Ascending aorta (tissue), 2 donors: ENCODE results near the gene LRTM2. TPM values are rescaled to one million over a fixed set of nuclear protein-coding genes. Genes with fewer than 3 reads are reported as not detected.

Experiments
- DNase-seq, 2 donors: peaks; one replicate each; pipeline ENCODE4 v3.0.0-alpha.2; 2019; ENCODE audit warnings: low spot score in 2 of 2
- H3K27ac ChIP-seq, 2 donors: fragments of 200-600 bp; sonication (generic); one replicate each; pipeline ENCODE4 v1.5.1; 2016 to 2017; ENCODE audit warnings: mild to moderate bottlenecking in 1 of 2
- H3K27me3 ChIP-seq: fragments of 200-600 bp; sonication (generic); one replicate; pipeline ENCODE4 v1.5.1; 2017
- H3K36me3 ChIP-seq, 2 donors: fragments of 200-600 bp; sonication (generic); one replicate each; pipeline ENCODE4 v1.5.1; 2016
- H3K4me1 ChIP-seq, 2 donors: fragments of 200-600 bp; sonication (generic); one replicate each; pipeline ENCODE4 v1.5.1; 2016 to 2017; ENCODE audit warnings: mild to moderate bottlenecking in 1 of 2
- H3K4me3 ChIP-seq, 2 donors: fragments of 200-600 bp; sonication (generic); one replicate each; pipeline ENCODE4 v1.5.1; 2016 to 2017; ENCODE audit warnings: mild to moderate bottlenecking in 1 of 2
- H3K9me3 ChIP-seq, 2 donors: fragments of 200-600 bp; sonication (generic); one replicate each; pipeline ENCODE4 v1.5.1; 2016
- CTCF ChIP-seq, 3 experiments: fragments of 200-600 bp in 2 of 3; fragments of 450-650 bp in 1 of 3; sonication (generic) in 2 of 3; IDR thresholded peaks; one replicate each; pipeline ENCODE4 v1.5.1; 2016 to 2019; ENCODE audit warnings: antibody characterized with exemption in 3 of 3, mild to moderate bottlenecking in 1 of 3, moderate library complexity in 1 of 3
- intact Hi-C: fragments of 100-400 bp; cut with DNase I; formaldehyde crosslinking; loops from one replicate; pipeline ENCODE4 v1.15.1; 2023
- total RNA-seq: library from RNA; depleted of rRNA; stranded (reverse); fragments of >200 nt; gene quantifications from one replicate; pipeline ENCODE4 v1.1.0, GENCODE V29; 2016

The LRTM2 gene
- total RNA-seq, 1 donor from 2014 or later, result not detected

GRCh38 chr12:1882850-1883470 is 62.6 kb downstream of the LRTM2 start:
- no peaks in the 10 kb centered on the region for H3K27me3 ChIP-seq
- no peak overlapping the region for H3K27ac ChIP-seq
- no peak overlapping the region for H3K4me3 ChIP-seq
- no peak for TF ChIP-seq CTCF (IDR thresholded peaks at IDR 0.05)
- peaks cover 0 to under 1% of the 10 kb centered on the region in 2 donors for H3K9me3 ChIP-seq
- no peaks in the 10 kb centered on the region for H3K36me3 ChIP-seq
- DNase-seq, result no peak
- intact Hi-C loops, result no loop called here
- no peaks in the 10 kb centered on the region for H3K4me1 ChIP-seq

GRCh38 chr12:1883513-1883912 is 63.1 kb downstream of the LRTM2 start:
- DNase-seq, result no peak
- H3K27me3 ChIP-seq, result no peaks in the 10 kb centered on the region
- TF ChIP-seq CTCF (IDR thresholded peaks at IDR 0.05), result no peak
- intact Hi-C loops, result no loop called here
- no peaks in the 10 kb centered on the region for H3K36me3 ChIP-seq
- H3K4me3 ChIP-seq, result no peak overlapping the region
- peaks cover 0 to 6% of the 10 kb centered on the region in 2 donors for H3K9me3 ChIP-seq
- no peaks in the 10 kb centered on the region for H3K4me1 ChIP-seq
- H3K27ac ChIP-seq, result no peak overlapping the region

- DNase-seq, result no peak
- Histone ChIP-seq H3K36me3 (no peaks in the 10 kb centered on the region), H3K4me3 (no peak overlapping the region), H3K27me3 (no peaks in the 10 kb centered on the region), H3K9me3 (peaks cover 0 to 7% of the 10 kb centered on the region in 2 donors), H3K4me1 (no peaks in the 10 kb centered on the region), H3K27ac (no peak overlapping the region)
- intact Hi-C loops, result no loop called here
- no peak for TF ChIP-seq CTCF (IDR thresholded peaks at IDR 0.05)
Measured at GRCh38 chr12:1884651-1885050, 64.3 kb downstream of the LRTM2 start.

GRCh38 chr12:1885082-1885596 is 64.8 kb downstream of the LRTM2 start:
- Histone ChIP-seq H3K9me3 (peaks cover 0 to 7% of the 10 kb centered on the region in 2 donors), H3K27ac (no peak overlapping the region), H3K27me3 (no peaks in the 10 kb centered on the region), H3K4me3 (no peak overlapping the region), H3K4me1 (no peaks in the 10 kb centered on the region), H3K36me3 (no peaks in the 10 kb centered on the region)
- TF ChIP-seq CTCF (IDR thresholded peaks at IDR 0.05), result no peak
- intact Hi-C loops, result no loop called here
- no peak for DNase-seq

GRCh38 chr12:1885599-1886245 is 65.4 kb downstream of the LRTM2 start:
- no peak for DNase-seq
- H3K4me3 ChIP-seq, result no peak overlapping the region

More at GRCh38 chr12:1885599-1886245, 65.4 kb downstream of the LRTM2 start:
- intact Hi-C loops, result no loop called here
- Histone ChIP-seq H3K9me3 (peaks cover 0 to 7% of the 10 kb centered on the region in 2 donors), H3K27me3 (no peaks in the 10 kb centered on the region), H3K4me1 (no peaks in the 10 kb centered on the region), H3K27ac (no peak overlapping the region), H3K36me3 (no peaks in the 10 kb centered on the region)
- no peak for TF ChIP-seq CTCF (IDR thresholded peaks at IDR 0.05)

Other genes with a start within 250 kb of the LRTM2 start
- 14.7 TPM for gene FBXL14, start 226.0 kb upstream of the LRTM2 start, total RNA-seq
- gene WNT5B, start 191.3 kb upstream of the LRTM2 start, total RNA-seq, result 0.53 TPM
- 25.7 TPM for gene ADIPOR2, start 129.5 kb upstream of the LRTM2 start, total RNA-seq
- gene CACNA2D4, start 98.1 kb downstream of the LRTM2 start, total RNA-seq, result not detected
- 23.3 TPM for gene DCP1B, start 183.9 kb downstream of the LRTM2 start, total RNA-seq
- gene CACNA1C, start 232.4 kb downstream of the LRTM2 start, total RNA-seq, result 102 TPM